A673 (cell line): ENCODE measurements around the gene COLGALT1. TPM values are rescaled to one million over a fixed set of nuclear protein-coding genes. Genes with fewer than 3 reads are reported as not detected.
"Not testable (repeated sequence)": the region's sequence is repeated elsewhere in the genome, so short reads cannot be mapped to it uniquely, and the experiment has no call there.

Experiments
- BruUV-seq: library from RNA; stranded (reverse); fragments of 400-500 nt; replicated peaks from 2 replicates; lab custom pipeline; 2021; lab: Mats Ljungman, UMichigan
- CTCF ChIA-PET: fragments of 300-600 bp; sonication (Branson Sonifier 250); formaldehyde crosslinking; loops from one replicate; lab custom pipeline; 2022; ENCODE audit warnings: antibody characterized with exemption; lab: Charles Lee
- POLR2A ChIA-PET: fragments of 300-600 bp; sonication (Branson Sonifier 250); formaldehyde crosslinking; loops from one replicate; lab custom pipeline; 2022; ENCODE audit warnings: antibody characterized with exemption; ENCODE audit not compliant: low non-redundant PET; lab: Charles Lee
- DNase-seq: peaks from one replicate; pipeline ENCODE4 v3.0.0-alpha.2; 2015; ENCODE audit warnings: low spot score
- H3K27ac ChIP-seq: fragments of 200-600 bp; sonication (generic); 2 replicates; pipeline ENCODE4 v1.5.1; 2016; ENCODE audit warnings: mixed run types, low read depth, mild to moderate bottlenecking, mixed read lengths, antibody characterized with exemption, low read length; ENCODE audit not compliant: poor library complexity, severe bottlenecking
- H3K27me3 ChIP-seq: fragments of 200-600 bp; sonication (generic); replicated peaks from 2 replicates; pipeline ENCODE4 v1.6.1; 2017; ENCODE audit warnings: mixed run types, low read depth, mild to moderate bottlenecking, mixed read lengths, antibody characterized with exemption, low read length; ENCODE audit not compliant: insufficient read depth, poor library complexity
- H3K36me3 ChIP-seq: fragments of 200-600 bp; sonication (generic); 2 replicates; pipeline ENCODE4 v1.6.1; 2016; ENCODE audit warnings: mixed run types, mild to moderate bottlenecking, mixed read lengths, antibody characterized with exemption, low read length; ENCODE audit not compliant: insufficient read depth, poor library complexity, severe bottlenecking
- H3K4me1 ChIP-seq: fragments of 200-600 bp; sonication (generic); 2 replicates; pipeline ENCODE4 v1.6.1; 2017; ENCODE audit warnings: mixed run types, mild to moderate bottlenecking, mixed read lengths, antibody characterized with exemption, low read length; ENCODE audit not compliant: insufficient read depth, poor library complexity, severe bottlenecking
- H3K4me3 ChIP-seq: fragments of 200-600 bp; sonication (generic); 2 replicates; pipeline ENCODE4 v1.5.1; 2016; ENCODE audit warnings: low read depth, mixed run types, mild to moderate bottlenecking, mixed read lengths, low read length; ENCODE audit not compliant: poor library complexity, severe bottlenecking
- H3K9me3 ChIP-seq: fragments of 200-600 bp; sonication (generic); 2 replicates; pipeline ENCODE4 v1.6.1; 2016; ENCODE audit warnings: mixed run types, low read depth, mild to moderate bottlenecking, mixed read lengths, antibody characterized with exemption, low read length; ENCODE audit not compliant: poor library complexity, severe bottlenecking
- EZH2 ChIP-seq: fragments of 200-600 bp; sonication (generic); IDR thresholded peaks from 2 replicates; pipeline ENCODE4 v1.6.1; 2017; ENCODE audit warnings: borderline replicate concordance, low read depth, mild to moderate bottlenecking, mixed read lengths, antibody characterized with exemption, low read length; ENCODE audit not compliant: poor library complexity, severe bottlenecking
- intact Hi-C: fragments of 100-400 bp; cut with micrococcal nuclease; formaldehyde crosslinking; loops from one replicate; pipeline ENCODE4 v1.10.0; 2022; ENCODE audit not compliant: unreplicated experiment
- total RNA-seq: library from RNA; stranded (reverse); gene quantifications from 2 replicates; pipeline ENCODE4 v1.2.3, GENCODE V29; 2021
- TF ChIP-seq, protein P1 (sequence below): fragments of 300-800, 200-600 bp; sonication (generic); conservative IDR thresholded peaks from 2 replicates; pipeline ENCODE4 v1.5.1; 2017; ENCODE audit warnings: low read depth, mild to moderate bottlenecking, antibody characterized with exemption, low read length, moderate library complexity, mixed read lengths

Gene COLGALT1
- total RNA-seq, 1 experiment from 2014 or later = 91.3 TPM

DNA sequence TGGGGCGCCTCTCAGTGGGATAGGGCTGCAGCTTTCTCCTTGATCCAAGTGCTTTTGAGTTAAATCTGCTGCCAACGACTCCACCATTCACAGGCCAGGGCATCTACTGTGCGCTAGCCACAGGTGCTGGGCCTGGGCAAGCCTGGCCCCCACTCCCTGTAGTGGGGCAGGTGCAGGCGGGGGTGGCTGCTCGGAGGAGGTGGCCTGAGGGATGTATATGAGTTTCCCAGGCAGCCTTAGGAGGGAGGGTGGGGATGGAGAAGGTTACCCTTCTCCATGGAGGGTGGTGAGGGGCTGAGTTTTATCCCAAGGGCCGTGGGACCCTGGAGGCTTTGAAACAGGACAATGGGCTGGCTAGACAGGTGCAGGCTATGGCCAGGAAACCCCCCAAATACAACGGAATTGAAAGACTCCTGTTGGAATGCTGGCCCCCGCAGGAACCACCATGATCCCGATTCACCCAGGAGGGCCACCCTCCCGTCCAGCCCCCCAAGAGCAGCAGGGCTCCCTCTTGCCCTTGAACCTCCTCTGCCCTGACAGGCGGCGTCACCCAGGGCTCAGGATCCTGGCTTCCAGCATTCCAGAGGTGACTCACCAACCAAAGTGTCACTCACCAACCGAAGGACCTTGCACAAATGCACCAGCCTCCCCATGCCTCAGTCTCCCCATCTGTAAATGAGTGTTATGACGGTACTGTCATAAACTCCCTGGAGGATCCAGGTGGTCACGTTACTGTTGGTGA lies 39.9 kb upstream of the COLGALT1 start:
- TF ChIP-seq, protein P1, sequence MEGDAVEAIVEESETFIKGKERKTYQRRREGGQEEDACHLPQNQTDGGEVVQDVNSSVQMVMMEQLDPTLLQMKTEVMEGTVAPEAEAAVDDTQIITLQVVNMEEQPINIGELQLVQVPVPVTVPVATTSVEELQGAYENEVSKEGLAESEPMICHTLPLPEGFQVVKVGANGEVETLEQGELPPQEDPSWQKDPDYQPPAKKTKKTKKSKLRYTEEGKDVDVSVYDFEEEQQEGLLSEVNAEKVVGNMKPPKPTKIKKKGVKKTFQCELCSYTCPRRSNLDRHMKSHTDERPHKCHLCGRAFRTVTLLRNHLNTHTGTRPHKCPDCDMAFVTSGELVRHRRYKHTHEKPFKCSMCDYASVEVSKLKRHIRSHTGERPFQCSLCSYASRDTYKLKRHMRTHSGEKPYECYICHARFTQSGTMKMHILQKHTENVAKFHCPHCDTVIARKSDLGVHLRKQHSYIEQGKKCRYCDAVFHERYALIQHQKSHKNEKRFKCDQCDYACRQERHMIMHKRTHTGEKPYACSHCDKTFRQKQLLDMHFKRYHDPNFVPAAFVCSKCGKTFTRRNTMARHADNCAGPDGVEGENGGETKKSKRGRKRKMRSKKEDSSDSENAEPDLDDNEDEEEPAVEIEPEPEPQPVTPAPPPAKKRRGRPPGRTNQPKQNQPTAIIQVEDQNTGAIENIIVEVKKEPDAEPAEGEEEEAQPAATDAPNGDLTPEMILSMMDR = no peak
- TF ChIP-seq EZH2 = no peak
- Histone ChIP-seq H3K27ac (no peak overlapping the region), H3K36me3 (peaks cover 27% of the 10 kb centered on the region), H3K9me3 (peaks cover 15% of the 10 kb centered on the region), H3K4me1 (peaks cover 9% of the 10 kb centered on the region), H3K27me3 (no peaks in the 10 kb centered on the region), H3K4me3 (no peak overlapping the region)
- no peak for DNase-seq
- BruUV-seq = no TSS peak
- CTCF ChIA-PET = no interaction called here
- intact Hi-C loops = no loop called here
- POLR2A ChIA-PET = no interaction called here

DNA sequence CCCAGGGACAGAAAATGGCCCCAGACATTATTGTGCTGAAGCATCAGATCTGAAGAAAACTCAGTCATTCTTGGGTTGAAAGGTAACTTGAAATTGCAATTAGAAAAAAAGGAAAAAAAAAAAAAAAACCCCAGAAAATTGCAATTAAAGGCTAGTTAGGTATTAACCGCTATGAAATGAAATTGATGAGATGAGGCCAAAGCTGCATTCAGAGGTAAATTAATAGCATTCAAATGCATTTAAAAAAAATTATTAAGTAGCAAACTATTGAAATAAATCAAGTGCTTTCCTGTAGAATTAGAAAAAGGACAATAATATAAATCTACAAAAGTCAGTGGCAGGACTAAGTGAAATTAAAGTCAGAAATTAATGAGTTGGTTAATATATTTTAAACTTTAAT lies 37.6 kb upstream of the COLGALT1 start:
- H3K27me3 ChIP-seq = no peaks in the 10 kb centered on the region
- intact Hi-C loops = no loop called here
- no peak for DNase-seq
- TF ChIP-seq, protein P1 = no peak
- TF ChIP-seq EZH2 = no peak
- no peaks in the 10 kb centered on the region for H3K4me1 ChIP-seq
- peaks cover 15% of the 10 kb centered on the region for H3K9me3 ChIP-seq
- ChIA-PET CTCF (no interaction called here), POLR2A (no interaction called here)
- H3K36me3 ChIP-seq = peaks cover 31% of the 10 kb centered on the region
- no peak overlapping the region for H3K4me3 ChIP-seq
- BruUV-seq = no TSS peak
- no peak overlapping the region for H3K27ac ChIP-seq

DNA sequence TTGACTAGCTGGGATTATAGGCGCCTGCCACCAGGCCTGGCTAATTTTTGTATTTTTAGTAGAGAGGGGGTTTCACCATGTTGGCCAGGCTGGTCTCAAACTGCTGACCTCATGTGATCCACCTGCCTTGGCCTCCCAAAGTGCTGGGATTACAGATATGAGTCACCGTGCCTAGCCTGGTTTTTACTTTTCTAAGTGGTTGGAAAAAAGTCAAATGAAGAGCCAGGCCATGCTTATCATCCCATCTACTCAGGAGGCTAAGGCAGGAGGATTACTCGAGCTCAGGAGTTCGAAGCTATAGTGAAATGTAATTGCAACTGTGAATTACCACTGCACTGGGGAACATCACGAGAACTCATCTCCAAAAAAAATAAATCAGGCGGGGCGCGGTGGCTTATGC lies 36.8 kb upstream of the COLGALT1 start:
- H3K27me3 ChIP-seq, intact Hi-C loops, BruUV-seq, POLR2A ChIA-PET, H3K4me1 ChIP-seq, CTCF ChIA-PET, H3K27ac ChIP-seq, H3K4me3 ChIP-seq, DNase-seq: not testable (repeated sequence)
- H3K36me3 ChIP-seq = peaks cover 31% of the 10 kb centered on the region
- peaks cover 15% of the 10 kb centered on the region for H3K9me3 ChIP-seq

DNA sequence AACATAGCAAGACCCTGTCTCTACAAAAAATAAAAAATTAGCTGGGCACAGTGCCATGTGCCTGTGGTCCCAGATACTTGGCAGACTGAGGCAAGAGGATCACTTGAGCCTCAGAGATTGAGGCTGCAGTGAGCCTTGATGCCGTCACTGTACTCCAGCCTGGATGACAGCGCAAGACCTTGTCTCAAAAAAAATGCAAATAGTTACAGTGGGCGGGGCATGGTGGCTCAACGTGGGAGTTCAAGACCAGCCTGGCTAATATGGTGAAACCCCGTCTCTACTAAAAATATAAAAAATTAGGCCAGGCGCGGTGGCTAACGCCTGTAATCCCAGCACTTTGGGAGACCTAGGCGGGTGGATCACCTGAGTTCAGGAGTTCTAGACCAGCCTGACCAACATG lies 35.5 kb upstream of the COLGALT1 start:
- Histone ChIP-seq H3K9me3 (peaks cover 15% of the 10 kb centered on the region), H3K36me3 (peaks cover 31% of the 10 kb centered on the region), H3K27me3 (no peaks in the 10 kb centered on the region), H3K4me3 (no peak overlapping the region), H3K4me1 (no peaks in the 10 kb centered on the region), H3K27ac (no peak overlapping the region)
- no TSS peak for BruUV-seq
- ChIA-PET CTCF (no interaction called here), POLR2A (no interaction called here)
- TF ChIP-seq EZH2 = no peak
- TF ChIP-seq, protein P1 = no peak
- intact Hi-C loops = no loop called here
- no peak for DNase-seq
